NCI-H2227 (cell line): ENCODE measurements around the gene JAK3.
A peak's percentile ranks its signal among the peaks of the same experiment; 100 is the strongest.

ENCODE experiments used
- DNase-seq: peaks from one replicate; lab custom pipeline; 2025; ENCODE audit not compliant: unreplicated experiment; lab: John Stamatoyannopoulos, UW

Gene JAK3

DNA sequence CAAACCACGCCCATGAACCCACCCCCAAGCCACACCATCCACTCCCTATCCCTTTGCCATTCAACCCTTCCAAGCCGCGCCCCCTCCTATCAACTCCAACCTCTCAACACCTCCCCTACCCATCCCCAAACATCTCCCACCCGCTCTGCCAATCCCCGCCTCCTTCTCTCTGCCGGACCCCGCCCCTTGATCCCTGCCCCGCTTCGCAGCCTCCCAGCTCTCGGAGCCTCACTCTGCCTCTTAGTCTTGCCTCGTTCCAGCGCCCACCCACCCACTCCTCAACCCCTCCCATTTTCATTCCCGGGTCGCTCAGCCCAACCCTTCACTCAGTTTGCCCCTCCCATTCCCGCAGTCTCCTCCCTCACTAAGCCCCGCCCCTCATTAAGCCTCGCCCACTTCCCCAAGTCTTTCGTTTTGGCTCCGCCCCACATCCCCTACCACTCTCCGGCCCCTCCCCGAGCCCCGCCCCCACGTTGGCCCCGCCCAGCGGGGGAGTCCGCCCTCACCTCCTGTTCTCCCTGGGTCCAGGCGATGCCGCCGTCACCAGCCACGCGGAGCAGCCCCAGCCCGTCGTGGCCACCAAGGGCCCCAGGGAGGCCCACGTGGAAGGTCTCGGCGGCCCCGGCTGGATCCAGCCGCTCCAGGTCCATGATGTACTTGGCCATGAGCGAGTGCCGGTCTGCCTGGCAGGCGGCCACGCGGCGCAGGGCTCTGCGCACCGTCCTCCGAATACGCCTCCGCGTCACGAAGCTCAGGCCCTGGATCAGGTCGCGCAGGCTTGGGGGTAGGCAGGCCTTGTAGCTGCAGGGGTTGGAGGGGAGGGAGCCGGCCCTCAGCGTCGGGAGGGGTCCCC is 5.7 kb downstream of the JAK3 start:
- peak; percentile 93 for DNase-seq

DNA sequence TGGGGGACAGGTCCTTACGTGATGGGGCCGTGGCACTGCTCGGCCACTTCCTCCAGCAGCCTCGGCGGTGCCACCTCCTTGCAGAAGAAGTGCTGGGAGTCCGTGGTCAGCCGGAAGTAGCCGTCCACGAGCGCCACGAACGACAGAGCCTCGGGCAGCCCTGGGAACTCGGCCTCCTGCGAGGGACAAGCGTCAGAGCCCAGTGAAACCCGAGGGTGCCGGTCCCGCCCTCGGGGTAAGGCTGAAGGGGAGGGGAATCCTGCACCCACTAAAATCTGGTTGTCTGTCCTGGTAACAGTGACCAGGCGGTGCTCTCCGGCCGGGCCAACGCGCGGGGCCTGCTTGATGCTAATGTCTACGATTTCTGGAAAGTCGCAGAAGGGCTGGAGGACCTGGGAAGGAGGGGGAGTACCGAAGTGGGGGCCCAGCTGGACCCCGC is 6.4 kb downstream of the JAK3 start:
- peak; percentile 35 for DNase-seq

DNA sequence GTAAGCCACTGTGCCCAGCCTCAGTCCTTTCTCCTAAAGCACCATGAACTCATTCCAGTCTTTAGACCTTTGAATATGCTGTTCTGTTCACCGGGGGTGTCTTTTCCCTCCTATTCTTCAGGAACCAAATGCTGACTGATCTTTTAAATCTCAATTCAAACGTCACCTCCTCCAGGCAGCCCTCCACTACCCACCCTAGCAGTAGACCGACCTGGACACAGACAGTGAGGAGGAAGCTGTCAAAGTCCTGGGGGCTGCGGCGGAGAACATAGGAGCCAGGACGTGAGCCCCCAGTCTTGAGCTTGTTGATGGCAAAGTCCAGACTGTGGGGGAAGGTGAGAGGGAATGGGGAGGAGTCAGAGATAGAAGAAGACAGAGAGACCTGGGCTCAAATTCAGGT is 7.8 kb downstream of the JAK3 start:
- no peak for DNase-seq

DNA sequence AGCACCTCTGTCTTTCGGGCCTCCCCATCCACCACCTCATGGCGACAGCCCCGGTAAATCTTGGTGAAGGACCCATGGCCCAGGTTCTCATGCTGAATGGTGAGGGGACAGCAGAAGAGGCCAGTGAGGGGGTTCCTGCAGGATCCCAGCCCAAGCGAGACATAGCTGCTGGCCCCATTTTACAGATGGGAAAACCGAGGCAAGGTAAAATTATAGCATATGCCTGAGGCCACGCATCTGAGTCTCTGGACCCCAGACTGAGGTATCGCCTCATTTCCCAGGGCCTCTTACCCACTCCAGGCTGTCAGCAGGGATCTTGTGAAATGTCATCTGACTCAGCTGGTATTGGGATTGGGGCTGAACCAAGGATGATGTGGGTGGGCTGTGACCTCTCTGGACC is 9.8 kb downstream of the JAK3 start:
- DNase-seq: no peak

DNA sequence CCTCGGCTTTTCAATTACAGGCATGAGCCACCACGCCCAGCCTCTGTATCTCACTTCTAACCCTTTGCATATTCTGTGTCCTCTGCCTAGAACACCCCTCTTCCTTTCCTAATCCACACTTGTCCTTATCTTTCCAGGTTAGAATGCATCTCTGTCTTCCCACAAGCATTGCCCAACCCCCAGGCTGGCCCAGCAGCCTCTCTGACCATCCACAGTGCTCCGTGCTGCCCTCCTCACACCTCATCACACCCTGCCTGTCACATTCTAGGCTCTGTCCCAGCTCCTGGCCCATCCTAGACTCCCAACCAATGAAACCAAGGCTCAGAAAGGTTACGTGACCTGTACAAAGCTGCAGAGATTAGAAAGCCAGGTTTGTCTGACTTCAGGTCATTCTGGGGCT is 11.3 kb downstream of the JAK3 start:
- DNase-seq: no peak

DNA sequence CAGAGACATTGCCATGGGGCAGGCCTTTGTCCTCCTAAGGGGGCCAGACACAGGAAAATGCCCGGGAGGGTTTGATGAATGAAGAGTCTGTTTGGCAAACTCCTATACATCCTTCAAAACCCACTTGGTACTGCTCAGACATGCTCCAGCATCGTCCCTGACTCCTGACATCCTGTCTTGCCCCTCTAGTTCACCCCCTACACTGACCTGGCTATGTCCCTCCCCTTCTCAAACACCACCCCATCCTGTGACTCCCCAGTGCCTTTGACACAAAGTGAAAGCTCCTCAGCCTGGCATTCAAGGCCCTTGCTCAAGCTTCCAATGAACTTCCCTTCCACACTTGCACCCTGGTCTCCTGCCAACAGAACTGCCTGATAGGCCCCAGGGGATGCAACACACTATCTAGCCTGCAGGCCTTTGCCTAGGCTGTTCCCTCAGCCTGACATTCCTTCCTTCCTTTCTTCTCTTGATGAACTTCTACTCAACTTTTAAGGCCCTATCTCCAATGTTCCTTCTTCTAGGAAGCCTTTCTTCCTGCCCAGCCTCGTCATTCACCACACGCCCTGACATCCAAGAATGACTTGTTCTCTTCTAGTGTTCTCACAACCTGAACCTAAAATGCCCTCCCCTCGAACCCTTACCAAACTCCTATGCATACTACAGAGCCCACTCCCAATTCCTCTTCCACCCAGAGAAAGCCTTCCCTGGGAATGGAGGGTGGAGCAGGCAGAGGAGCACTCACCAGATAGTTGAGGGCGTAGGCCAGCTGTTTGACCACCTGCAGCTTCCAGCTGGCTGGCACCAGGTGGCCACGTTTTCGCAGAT is 12.4 kb downstream of the JAK3 start:
- no peak for DNase-seq

DNA sequence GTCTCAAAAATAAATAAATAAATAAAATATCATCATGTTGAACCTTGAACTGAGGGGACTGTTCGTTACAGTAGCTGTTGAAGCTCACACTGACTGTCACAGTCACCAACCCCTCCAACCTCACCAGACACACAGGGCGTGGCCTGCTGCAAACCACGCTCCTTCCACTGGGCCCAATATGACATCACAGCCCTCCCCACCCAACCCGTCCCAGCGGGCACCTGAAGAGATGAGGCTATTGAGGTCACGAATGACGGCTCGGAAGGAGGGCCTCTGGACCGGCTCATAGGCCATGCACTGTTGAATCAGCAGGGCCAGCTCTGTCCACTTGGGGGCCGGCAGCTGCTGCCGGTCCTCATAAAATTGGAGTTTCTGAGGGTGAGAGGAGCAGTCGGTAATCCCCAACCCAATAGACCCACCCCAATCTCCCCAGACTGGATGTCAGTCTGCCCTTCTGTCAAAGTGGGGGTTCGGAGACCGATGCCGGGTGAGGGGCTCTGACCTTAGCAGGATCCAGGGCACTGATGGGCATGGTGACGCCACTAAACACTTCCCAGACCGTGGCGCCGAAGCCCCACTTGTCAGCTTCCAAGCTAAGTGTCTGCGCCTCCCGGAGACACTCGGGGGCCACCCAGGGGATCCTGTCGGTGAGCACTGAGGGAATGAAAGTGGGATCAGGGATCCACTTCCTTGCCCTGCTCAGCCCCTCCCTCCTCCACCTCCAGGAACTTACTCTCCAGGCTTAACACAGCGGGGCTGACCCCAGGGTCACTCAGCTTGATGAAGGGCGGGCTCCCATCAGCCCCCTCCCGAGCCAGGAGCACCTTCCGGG is 13.2 kb downstream of the JAK3 start:
- no peak for DNase-seq

DNA sequence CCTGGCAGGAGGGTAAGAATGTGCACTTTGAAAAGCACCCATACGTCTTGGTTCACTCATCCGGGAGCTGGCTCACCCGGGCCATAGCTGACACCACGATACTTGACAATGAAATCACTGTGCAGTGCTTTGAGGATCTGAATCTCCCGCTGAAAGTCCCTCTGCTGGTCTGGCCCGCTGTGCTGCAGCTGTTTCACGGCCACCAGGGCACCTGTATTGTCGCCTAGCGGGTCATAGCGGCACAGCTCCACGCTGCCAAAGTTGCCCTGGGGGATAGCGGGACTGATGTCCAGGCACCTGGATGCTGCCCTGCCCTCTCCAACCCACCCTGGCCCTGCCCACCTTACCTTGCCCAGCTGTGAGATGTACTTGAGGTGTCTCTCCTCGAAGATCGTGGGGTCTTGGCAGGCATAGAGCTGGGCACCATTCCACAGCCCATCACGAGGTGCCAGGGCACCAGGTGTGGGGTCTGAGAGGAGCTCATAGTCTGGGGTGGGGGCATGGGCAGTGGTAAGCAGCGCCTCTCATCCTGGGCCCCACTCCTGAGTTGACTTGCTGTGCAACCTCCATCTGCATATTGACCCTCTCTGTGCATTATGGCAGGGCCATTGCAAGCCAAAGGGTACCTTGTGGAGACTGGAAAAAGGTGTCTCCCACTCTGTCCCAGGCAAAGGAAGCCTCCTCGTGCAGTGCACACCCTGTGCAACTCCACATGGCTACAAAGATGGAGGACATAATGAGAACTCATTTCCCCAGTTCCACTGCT is 15.2 kb downstream of the JAK3 start:
- no peak for DNase-seq

DNA sequence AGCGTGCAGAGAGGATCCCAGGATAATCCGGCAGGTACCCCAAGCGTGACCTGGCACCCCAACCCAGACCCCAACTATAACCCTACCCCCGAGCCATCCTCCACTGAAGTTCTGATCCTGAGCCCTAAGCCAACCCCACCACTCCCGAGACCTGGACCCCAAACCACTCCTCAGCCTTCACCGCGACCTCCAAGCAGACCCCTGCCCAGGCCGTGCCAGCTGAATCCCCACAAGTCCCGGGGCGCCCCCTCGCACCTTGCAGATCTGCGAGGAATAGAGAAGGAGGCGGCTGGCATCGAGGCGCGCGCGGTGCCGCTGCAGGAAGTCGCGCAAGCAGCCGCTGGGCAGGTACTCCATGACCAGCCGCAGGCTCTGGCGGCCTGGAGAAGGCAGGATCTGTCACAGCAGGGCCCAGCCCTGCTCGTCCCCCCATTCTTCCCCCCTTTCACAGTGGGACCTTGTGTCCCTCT is 16.3 kb downstream of the JAK3 start:
- DNase-seq: peak; percentile 27

DNA sequence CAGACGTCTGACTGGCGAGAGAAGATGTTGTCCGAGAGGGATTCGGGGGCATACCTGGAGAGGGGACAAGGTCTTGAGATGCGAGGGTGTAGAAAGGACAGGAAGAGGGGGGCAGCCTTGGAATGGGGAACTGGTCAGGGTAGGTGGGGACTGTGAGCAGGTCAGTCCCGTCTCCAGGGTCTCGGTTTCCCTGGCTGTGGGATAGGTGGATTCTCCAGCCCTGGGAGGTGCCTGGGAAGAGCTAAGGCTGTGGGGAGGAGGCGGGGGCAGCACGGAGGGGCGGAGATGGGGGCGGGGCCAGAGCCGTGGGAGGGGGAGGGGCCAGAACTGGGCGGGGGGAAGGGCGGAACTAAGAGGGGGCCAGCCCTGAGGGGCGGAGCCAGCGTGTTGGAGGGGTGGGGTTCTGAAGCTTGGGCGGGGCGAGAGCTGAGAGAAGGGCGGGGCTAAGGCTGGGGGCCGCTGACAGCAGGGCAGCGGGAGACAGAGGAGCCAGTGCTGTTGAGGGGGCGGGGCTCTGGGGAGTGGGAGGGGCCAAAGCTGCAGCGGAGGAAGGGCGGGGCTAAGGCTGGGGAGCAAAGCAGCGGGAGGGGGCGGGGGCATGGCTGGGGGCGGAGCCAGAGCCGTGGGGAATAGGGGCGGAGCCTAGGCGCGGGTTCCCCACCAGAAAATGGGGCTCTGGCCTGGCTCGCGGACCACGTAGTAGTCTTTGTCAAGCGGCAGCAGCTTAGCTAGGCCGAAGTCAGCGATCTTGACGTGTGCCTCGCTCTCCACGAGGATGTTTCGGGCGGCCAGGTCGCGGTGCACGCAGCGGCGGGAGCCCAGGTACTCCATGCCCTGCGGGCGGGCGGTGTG is 17.0 kb downstream of the JAK3 start:
- peak; percentile 88 for DNase-seq

DNA sequence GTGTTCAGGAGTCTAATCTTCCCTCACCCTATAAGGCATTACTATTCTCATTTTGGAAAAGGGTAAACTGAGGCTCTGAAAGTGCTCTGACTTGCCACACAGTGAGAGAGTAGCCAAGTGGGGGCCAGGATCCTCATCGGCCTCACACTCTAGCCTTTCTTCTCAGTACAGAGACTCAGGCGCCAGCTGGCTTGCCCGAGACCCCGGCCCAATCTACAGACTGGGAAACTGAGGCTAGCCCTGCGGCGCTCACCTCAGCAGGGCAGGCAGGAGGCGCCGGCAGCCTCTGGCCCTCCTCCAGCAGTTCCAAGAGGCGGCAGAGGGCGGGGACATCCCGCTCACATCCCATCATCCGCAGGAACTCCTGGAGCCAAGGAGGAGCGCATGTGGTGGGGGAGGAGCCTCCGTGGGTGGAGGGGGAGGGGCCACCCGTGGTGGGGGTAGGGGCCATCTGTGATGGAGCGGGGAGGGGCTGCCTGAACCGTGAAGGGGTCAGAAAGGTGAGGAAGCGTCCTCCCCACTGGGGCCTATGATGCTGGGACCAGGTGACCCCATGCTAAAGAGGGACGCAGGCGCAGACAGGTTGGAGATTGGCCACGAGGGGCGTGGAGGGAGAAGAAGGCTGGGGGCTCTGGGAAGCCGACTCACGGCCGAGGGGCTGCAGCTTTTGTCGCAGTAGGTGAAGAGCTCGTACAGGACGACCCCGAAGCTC is 17.8 kb downstream of the JAK3 start:
- peak; percentile 86 for DNase-seq

DNA sequence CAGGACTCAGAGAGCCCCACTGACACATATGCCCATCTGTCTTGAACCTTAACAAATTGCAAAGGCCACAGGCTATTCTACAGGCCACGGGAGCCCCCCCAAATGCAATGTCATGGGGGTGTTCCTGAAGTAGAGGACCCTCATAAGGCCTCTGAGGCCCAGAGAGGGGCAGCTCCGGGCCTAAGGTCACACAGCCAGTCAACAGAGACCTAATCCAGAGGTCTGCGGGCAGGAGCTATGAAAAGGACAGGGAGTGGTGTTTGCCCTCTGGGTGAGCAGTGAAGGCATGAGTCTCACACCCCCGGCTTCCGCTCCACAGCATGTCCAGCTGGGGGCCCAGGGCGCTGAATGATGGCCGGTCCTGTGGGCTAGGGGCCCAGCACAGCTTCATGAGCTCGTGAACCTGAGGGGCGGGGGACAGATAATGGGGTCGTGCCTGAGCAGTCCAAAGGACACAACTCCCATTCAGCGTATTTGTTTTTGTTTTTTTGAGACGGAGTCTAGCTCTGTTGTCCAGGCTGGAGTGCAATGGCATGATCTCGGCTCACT is 21.2 kb downstream of the JAK3 start:
- DNase-seq: no peak

DNA sequence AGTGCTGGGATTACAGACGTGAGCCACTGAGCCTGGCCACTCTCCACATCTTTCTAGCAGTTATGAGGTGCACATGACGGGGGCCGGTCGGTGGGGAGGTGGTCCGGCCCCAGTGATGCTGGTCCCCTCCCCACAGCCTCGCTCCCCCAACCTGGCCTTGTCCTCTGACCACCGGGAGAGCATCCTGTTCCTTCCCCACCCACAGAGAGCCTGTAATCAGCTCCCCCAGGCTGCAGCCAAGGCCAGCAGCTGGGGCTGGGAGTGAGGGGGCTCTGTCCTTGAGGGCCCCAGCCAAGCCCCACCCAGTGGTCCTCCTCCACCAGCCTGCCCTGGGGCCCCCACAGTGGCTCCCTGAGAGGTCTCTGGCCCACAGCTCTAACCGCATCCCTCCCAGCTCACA is 23.4 kb downstream of the JAK3 start:
- DNase-seq: no peak

DNA sequence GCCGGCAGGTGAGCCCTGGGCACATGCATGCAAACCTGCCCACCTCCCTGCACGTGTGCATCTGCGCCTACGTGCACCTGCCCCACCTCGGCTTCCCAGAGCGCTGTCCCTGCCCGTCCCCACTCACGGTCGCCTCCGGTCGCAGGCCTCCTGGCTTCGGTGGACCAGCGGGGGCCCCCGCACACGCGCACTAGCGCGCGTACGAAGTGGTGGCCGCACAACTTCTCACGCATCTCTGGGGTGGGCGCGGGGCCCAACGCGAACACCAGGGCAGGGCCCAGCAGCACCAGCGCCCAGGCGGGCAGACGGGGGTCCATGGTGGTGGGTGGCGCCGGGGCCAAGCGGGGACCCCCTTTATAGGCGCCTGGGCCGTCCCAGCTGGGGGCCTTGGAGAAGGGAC is 26.6 kb downstream of the JAK3 start, which contains the start of gene INSL3:
TSS of gene INSL3 (minus strand) at position 330 of the 400 bp plus-strand sequence. CDS start at position 317, 13 bp downstream.
- no peak for DNase-seq

DNA sequence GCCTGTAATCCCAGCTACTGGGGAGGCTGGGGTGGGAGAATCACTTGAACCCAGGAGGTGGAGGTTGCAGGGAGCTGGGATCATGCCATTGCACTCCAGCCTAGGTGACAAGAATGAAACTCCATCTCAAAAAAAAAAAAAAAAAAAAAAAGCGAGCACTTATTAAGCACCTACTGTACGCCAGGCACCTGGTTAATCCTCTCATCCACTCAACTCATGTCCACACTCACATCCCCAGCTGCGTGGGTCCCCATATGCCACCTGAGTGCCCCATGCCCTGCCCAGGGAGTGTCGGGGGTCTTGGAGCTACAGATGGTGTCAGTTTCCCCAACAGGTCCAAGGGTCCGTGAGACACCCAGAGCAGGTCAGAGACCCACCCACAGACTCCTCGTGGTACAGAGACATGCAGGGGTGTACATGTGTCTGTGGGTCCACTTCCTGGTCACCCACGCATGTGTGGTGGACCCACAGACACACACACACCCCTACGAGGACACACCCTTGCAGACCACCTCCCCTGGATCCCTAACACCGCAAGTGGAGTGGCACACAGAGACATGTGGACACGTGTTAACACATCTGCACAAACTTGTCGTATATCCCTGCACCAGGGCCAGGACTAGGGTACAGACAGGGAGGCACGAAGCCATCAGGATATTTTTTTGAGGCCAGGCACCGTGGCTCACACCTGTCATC is 30.0 kb downstream of the JAK3 start:
- no peak for DNase-seq

DNA sequence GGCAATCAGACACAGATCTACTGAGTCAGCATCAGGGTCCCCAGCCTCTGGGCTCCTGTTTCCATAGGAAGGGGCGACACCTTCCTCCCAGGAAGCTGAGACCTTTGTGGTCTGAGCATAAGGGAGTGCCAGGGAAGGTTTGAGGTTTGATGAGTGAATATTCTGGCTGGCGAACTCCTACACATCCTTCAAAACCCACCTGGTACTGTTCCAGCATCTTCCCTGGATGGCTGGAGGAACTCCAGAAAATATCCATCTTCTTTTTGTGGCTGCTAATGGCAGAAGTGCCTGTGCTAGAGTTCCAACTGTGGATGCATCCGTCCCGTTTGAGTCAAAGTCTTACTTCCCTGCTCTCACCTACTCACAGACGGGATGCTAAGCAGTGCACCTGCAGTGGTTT is 35.7 kb downstream of the JAK3 start:
- DNase-seq: no peak

DNA sequence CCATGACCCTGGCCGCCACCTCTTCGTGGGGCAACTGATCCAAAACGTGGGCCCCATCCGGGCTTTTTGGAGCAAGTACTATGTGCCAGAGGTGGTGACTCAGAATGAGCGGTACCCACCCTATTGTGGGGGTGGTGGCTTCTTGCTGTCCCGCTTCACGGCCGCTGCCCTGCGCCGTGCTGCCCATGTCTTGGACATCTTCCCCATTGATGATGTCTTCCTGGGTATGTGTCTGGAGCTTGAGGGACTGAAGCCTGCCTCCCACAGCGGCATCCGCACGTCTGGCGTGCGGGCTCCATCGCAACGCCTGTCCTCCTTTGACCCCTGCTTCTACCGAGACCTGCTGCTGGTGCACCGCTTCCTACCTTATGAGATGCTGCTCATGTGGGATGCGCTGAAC is 36.1 kb downstream of the JAK3 start:
- no peak for DNase-seq

DNA sequence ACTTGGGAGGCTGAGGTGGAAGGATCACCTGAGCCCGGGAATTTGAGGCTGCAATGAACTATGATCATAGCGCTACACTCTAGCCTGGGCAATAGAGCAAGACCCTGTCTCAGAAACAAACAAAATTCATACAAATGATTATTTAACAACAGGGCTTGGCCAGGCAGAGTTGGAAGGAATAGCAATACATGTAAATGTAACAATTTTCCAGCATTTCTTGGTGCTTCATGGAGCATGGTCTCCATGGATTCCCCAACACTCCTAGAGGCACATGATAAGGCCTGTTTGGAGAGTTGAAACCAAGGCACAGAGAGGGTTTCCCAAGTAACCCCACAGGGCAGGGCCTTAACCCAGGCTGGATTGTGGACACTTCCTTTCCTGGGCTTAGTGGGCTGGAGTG is 36.7 kb downstream of the JAK3 start:
- DNase-seq: no peak
